GM12878 (cell line): Measurements from ENCODE around the gene KIRREL2. TPM values are rescaled to one million over a fixed set of nuclear protein-coding genes. Genes with fewer than 3 reads are reported as not detected.

Experiments used
- BACH1 ChIP-seq: fragments of 450-650 bp; IDR thresholded peaks from 2 replicates; pipeline ENCODE4 v1.6.1; 2017; ENCODE audit warnings: mild to moderate bottlenecking, borderline replicate concordance
- CBFB ChIP-seq: IDR thresholded peaks from 2 replicates; pipeline ENCODE4 v1.6.1; 2016; ENCODE audit warnings: antibody characterized with exemption, low read depth
- E4F1 ChIP-seq: fragments of 450-650 bp; IDR thresholded peaks from 2 replicates; pipeline ENCODE4 v1.6.1; 2018; ENCODE audit warnings: borderline replicate concordance, mild to moderate bottlenecking; ENCODE audit not compliant: partially characterized antibody
- EED ChIP-seq: sonication (generic); IDR thresholded peaks from 2 replicates; pipeline ENCODE4 v1.6.1; 2016; ENCODE audit warnings: antibody characterized with exemption, low read depth
- KAT2A ChIP-seq: conservative IDR thresholded peaks from 2 replicates; pipeline ENCODE4 v1.6.1; 2011; ENCODE audit warnings: low read depth, low read length; ENCODE audit not compliant: control insufficient read depth
- LARP7 ChIP-seq: fragments of 450-650 bp; IDR thresholded peaks from 2 replicates; pipeline ENCODE4 v1.6.1; 2017; ENCODE audit warnings: mild to moderate bottlenecking
- MEF2A ChIP-seq: IDR thresholded peaks from 2 replicates; pipeline ENCODE4 v1.6.1; 2011; ENCODE audit warnings: low read depth, mild to moderate bottlenecking, low read length, moderate library complexity; ENCODE audit not compliant: insufficient read depth
- NFXL1 ChIP-seq: fragments of 450-650 bp; IDR thresholded peaks from 2 replicates; pipeline ENCODE4 v1.6.1; 2017; ENCODE audit warnings: antibody characterized with exemption, mild to moderate bottlenecking, borderline replicate concordance
- PAX8 ChIP-seq: fragments of 450-650 bp; IDR thresholded peaks from 2 replicates; pipeline ENCODE4 v1.6.1; 2017; ENCODE audit warnings: mild to moderate bottlenecking, moderate library complexity
- POU2F2 ChIP-seq: IDR thresholded peaks from 3 replicates; pipeline ENCODE4 v1.6.1; 2011; ENCODE audit warnings: low read depth, mild to moderate bottlenecking, low read length, borderline replicate concordance
- RB1 ChIP-seq: fragments of 450-650 bp; formaldehyde crosslinking; IDR thresholded peaks from 2 replicates; pipeline ENCODE4 v1.6.1; 2017; ENCODE audit warnings: mild to moderate bottlenecking, borderline replicate concordance
- REST ChIP-seq: IDR thresholded peaks from 2 replicates; pipeline ENCODE4 v1.6.1; 2012; ENCODE audit warnings: mild to moderate bottlenecking, low read depth, low read length
- polyA plus RNA-seq, 11 experiments: library from polyadenylated mRNA; depleted of rRNA in 4 of 11; unstranded in 6 of 11; stranded (reverse) in 5 of 11; fragments of >200 nt; fragmentation: Nextera tagmentation in 4 of 11; fragmentation: Illumina TruSeq in 1 of 11; extraction: Ambion mirVana in 4 of 11; extraction: Trizol in 1 of 11; gene quantifications; 1 replicate in 1 of 11; 2 replicates in 10 of 11; pipeline versions ENCODE4 v1.2.1 to v1.2.3, GENCODE V29; 2011 to 2016; ENCODE audit warnings: inconsistent platforms in 2 of 11, missing spikeins in 2 of 11, low read depth in 1 of 11
- total RNA-seq, 4 experiments: library from RNA; depleted of rRNA in 3 of 4; stranded (reverse); fragments of >200 nt in 3 of 4; fragmentation: Illumina TruSeq in 1 of 4; extraction: Trizol in 1 of 4; gene quantifications; 2 replicates each; pipeline versions ENCODE4 v1.2.1 to v1.2.3, GENCODE V29; 2013 to 2021
- TF ChIP-seq, protein P1 (sequence below): fragments of 450-650 bp; formaldehyde crosslinking; IDR thresholded peaks from 2 replicates; pipeline ENCODE4 v1.4.0; 2020; ENCODE audit warnings: mild to moderate bottlenecking, moderate library complexity
- TF ChIP-seq, protein P2 (sequence below): fragments of 450-650 bp; IDR thresholded peaks from 2 replicates; pipeline ENCODE4 v1.6.1; 2017; ENCODE audit warnings: borderline replicate concordance

KIRREL2 gene
- total and polyA plus RNA-seq, 10 of the 15 experiments (the other 5 are each of a cell fraction or from before 2014, with no cell fraction given): 0.03 to 0.06 TPM; not detected in 8

GRCh38 chr19:35901854-35902661 lies 45.3 kb downstream of the KIRREL2 start, which contains the start of gene HCST (continued):
- TF ChIP-seq, protein P1, sequence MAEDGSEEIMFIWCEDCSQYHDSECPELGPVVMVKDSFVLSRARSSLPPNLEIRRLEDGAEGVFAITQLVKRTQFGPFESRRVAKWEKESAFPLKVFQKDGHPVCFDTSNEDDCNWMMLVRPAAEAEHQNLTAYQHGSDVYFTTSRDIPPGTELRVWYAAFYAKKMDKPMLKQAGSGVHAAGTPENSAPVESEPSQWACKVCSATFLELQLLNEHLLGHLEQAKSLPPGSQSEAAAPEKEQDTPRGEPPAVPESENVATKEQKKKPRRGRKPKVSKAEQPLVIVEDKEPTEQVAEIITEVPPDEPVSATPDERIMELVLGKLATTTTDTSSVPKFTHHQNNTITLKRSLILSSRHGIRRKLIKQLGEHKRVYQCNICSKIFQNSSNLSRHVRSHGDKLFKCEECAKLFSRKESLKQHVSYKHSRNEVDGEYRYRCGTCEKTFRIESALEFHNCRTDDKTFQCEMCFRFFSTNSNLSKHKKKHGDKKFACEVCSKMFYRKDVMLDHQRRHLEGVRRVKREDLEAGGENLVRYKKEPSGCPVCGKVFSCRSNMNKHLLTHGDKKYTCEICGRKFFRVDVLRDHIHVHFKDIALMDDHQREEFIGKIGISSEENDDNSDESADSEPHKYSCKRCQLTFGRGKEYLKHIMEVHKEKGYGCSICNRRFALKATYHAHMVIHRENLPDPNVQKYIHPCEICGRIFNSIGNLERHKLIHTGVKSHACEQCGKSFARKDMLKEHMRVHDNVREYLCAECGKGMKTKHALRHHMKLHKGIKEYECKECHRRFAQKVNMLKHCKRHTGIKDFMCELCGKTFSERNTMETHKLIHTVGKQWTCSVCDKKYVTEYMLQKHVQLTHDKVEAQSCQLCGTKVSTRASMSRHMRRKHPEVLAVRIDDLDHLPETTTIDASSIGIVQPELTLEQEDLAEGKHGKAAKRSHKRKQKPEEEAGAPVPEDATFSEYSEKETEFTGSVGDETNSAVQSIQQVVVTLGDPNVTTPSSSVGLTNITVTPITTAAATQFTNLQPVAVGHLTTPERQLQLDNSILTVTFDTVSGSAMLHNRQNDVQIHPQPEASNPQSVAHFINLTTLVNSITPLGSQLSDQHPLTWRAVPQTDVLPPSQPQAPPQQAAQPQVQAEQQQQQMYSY (CRISPR knock-in tag): no peak
- TF ChIP-seq REST (no peak), RB1 (no peak), CBFB (no peak), POU2F2 (no peak), PAX8 (no peak), MEF2A (no peak), NFXL1 (no peak), BACH1 (no peak), EED (peak; percentile 31), KAT2A (no peak), E4F1 (no peak), LARP7 (no peak)
- TF ChIP-seq, protein P2, sequence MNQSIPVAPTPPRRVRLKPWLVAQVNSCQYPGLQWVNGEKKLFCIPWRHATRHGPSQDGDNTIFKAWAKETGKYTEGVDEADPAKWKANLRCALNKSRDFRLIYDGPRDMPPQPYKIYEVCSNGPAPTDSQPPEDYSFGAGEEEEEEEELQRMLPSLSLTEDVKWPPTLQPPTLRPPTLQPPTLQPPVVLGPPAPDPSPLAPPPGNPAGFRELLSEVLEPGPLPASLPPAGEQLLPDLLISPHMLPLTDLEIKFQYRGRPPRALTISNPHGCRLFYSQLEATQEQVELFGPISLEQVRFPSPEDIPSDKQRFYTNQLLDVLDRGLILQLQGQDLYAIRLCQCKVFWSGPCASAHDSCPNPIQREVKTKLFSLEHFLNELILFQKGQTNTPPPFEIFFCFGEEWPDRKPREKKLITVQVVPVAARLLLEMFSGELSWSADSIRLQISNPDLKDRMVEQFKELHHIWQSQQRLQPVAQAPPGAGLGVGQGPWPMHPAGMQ: no peak
